Fibroblast of the aortic adventitia (primary cell): ENCODE results near the gene ANGPTL2. TPM values are rescaled to one million over a fixed set of nuclear protein-coding genes. Genes with fewer than 3 reads are reported as not detected.

Experiments used
- total RNA-seq: library from RNA; depleted of rRNA; stranded (reverse); fragments of >200 nt; gene quantifications from 2 replicates; pipeline ENCODE4 v1.2.3, GENCODE V29; 2012; ENCODE audit warnings: low replicate concordance

ANGPTL2 gene
- total RNA-seq, 1 donor: 41.0 TPM

Other genes starting within 250 kb of the ANGPTL2 start
- 2.4 and 2.9 TPM in 2 replicates for gene RALGPS1, start 207.9 kb downstream of the ANGPTL2 start, total RNA-seq
- 1.1 and 2.5 TPM in 2 replicates for gene GARNL3, start 142.1 kb upstream of the ANGPTL2 start, total RNA-seq